GM18907 (cell line): Measurements from ENCODE around the gene FAM204A.

Source experiments
- ATAC-seq: cut with Tn5 transposase; IDR thresholded peaks from one replicate; pipeline ENCODE4 v1.9.1; 2021; ENCODE audit warnings: mild to moderate bottlenecking, moderate library complexity; ENCODE audit not compliant: unreplicated experiment

FAM204A gene

GRCh38 chr10:118332948-118333710, 9.0 kb downstream of the FAM204A start:
- no peak for ATAC-seq

GRCh38 chr10:118332236-118332635, 9.9 kb downstream of the FAM204A start:
- ATAC-seq: peak; percentile 80

- no peak for ATAC-seq
These were observed 11.6 kb downstream of the FAM204A start for GRCh38 chr10:118330295-118331076.

GRCh38 chr10:118324140-118324539, 18.0 kb downstream of the FAM204A start:
- ATAC-seq: no peak

GRCh38 chr10:118321724-118322575, 20.2 kb downstream of the FAM204A start:
- ATAC-seq: no peak

- no peak for ATAC-seq
These were observed 26.5 kb downstream of the FAM204A start for GRCh38 chr10:118315629-118316028.

GRCh38 chr10:118314882-118315281, 27.2 kb downstream of the FAM204A start:
- ATAC-seq: no peak

- ATAC-seq: no peak
These were observed 30.6 kb downstream of the FAM204A start for GRCh38 chr10:118311505-118311904.

GRCh38 chr10:118310822-118311221, 31.3 kb downstream of the FAM204A start:
- ATAC-seq: no peak

- no peak for ATAC-seq
These were observed 32.2 kb downstream of the FAM204A start for GRCh38 chr10:118309911-118310310.

- ATAC-seq: no peak
These were observed 33.5 kb downstream of the FAM204A start for GRCh38 chr10:118308664-118309063.

- no peak for ATAC-seq
These were observed 34.3 kb downstream of the FAM204A start for GRCh38 chr10:118307859-118308258.

- no peak for ATAC-seq
These were observed 34.9 kb downstream of the FAM204A start for GRCh38 chr10:118307220-118307619.

- no peak for ATAC-seq
These were observed 36.4 kb downstream of the FAM204A start for GRCh38 chr10:118305730-118306129.

GRCh38 chr10:118304521-118304920, 37.6 kb downstream of the FAM204A start:
- ATAC-seq: no peak

- ATAC-seq: no peak
These were observed 40.9 kb downstream of the FAM204A start for GRCh38 chr10:118301211-118301610.

- ATAC-seq: no peak
These were observed 41.8 kb downstream of the FAM204A start for GRCh38 chr10:118300320-118300719.

GRCh38 chr10:118298787-118299186, 43.3 kb downstream of the FAM204A start:
- no peak for ATAC-seq

GRCh38 chr10:118291122-118291521, 51.0 kb downstream of the FAM204A start:
- no peak for ATAC-seq

- no peak for ATAC-seq
These were observed 51.6 kb downstream of the FAM204A start for GRCh38 chr10:118290471-118290995.
